HL-60 (cell line): ENCODE results near the gene ARHGAP23.
"Not testable (repeated sequence)": the region's sequence is repeated elsewhere in the genome, so short reads cannot be mapped to it uniquely, and the experiment has no call there.

Experiments
- GABPA ChIP-seq: IDR thresholded peaks from 2 replicates; pipeline ENCODE4 v1.6.1; 2012; ENCODE audit warnings: low read depth
- POLR2AphosphoS5 ChIP-seq: IDR thresholded peaks from 2 replicates; pipeline ENCODE4 v1.6.1; 2012; ENCODE audit warnings: low read depth
- SPI1 ChIP-seq: IDR thresholded peaks from 2 replicates; pipeline ENCODE4 v1.6.1; 2012; ENCODE audit warnings: low read depth, mild to moderate bottlenecking, borderline replicate concordance
- TF ChIP-seq, protein P1 (sequence below): IDR thresholded peaks from 2 replicates; pipeline ENCODE4 v1.6.1; 2012; ENCODE audit warnings: low read depth; ENCODE audit not compliant: insufficient replicate concordance
- TF ChIP-seq, protein P2 (sequence below): IDR thresholded peaks from one replicate; pipeline ENCODE4 v1.5.1; 2011; ENCODE audit warnings: low read length, control low read depth, inconsistent platforms; ENCODE audit not compliant: insufficient read depth

- TF ChIP-seq, protein P1, sequence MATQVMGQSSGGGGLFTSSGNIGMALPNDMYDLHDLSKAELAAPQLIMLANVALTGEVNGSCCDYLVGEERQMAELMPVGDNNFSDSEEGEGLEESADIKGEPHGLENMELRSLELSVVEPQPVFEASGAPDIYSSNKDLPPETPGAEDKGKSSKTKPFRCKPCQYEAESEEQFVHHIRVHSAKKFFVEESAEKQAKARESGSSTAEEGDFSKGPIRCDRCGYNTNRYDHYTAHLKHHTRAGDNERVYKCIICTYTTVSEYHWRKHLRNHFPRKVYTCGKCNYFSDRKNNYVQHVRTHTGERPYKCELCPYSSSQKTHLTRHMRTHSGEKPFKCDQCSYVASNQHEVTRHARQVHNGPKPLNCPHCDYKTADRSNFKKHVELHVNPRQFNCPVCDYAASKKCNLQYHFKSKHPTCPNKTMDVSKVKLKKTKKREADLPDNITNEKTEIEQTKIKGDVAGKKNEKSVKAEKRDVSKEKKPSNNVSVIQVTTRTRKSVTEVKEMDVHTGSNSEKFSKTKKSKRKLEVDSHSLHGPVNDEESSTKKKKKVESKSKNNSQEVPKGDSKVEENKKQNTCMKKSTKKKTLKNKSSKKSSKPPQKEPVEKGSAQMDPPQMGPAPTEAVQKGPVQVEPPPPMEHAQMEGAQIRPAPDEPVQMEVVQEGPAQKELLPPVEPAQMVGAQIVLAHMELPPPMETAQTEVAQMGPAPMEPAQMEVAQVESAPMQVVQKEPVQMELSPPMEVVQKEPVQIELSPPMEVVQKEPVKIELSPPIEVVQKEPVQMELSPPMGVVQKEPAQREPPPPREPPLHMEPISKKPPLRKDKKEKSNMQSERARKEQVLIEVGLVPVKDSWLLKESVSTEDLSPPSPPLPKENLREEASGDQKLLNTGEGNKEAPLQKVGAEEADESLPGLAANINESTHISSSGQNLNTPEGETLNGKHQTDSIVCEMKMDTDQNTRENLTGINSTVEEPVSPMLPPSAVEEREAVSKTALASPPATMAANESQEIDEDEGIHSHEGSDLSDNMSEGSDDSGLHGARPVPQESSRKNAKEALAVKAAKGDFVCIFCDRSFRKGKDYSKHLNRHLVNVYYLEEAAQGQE, result not testable (repeated sequence)
- TF ChIP-seq, protein P2, sequence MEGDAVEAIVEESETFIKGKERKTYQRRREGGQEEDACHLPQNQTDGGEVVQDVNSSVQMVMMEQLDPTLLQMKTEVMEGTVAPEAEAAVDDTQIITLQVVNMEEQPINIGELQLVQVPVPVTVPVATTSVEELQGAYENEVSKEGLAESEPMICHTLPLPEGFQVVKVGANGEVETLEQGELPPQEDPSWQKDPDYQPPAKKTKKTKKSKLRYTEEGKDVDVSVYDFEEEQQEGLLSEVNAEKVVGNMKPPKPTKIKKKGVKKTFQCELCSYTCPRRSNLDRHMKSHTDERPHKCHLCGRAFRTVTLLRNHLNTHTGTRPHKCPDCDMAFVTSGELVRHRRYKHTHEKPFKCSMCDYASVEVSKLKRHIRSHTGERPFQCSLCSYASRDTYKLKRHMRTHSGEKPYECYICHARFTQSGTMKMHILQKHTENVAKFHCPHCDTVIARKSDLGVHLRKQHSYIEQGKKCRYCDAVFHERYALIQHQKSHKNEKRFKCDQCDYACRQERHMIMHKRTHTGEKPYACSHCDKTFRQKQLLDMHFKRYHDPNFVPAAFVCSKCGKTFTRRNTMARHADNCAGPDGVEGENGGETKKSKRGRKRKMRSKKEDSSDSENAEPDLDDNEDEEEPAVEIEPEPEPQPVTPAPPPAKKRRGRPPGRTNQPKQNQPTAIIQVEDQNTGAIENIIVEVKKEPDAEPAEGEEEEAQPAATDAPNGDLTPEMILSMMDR, result peak; percentile 29
- not testable (repeated sequence) for TF ChIP-seq POLR2AphosphoS5, GABPA, SPI1
These were observed 56.2 kb downstream of the ARHGAP23 start for GRCh38 chr17:38484242-38485145.
